GM12874 (cell line): ENCODE data around the gene EIF2AK2.

ENCODE experiments used
- CTCF ChIP-seq: IDR thresholded peaks from 2 replicates; pipeline ENCODE4 v1.5.1; 2011; ENCODE audit warnings: low read depth, mild to moderate bottlenecking, control low read depth, low read length, moderate library complexity; ENCODE audit not compliant: insufficient read depth

The EIF2AK2 gene

GRCh38 chr2:37091873-37092272 is 64.9 kb downstream of the EIF2AK2 start:
- no peak for TF ChIP-seq CTCF

GRCh38 chr2:37090019-37090477 is 66.7 kb downstream of the EIF2AK2 start:
- TF ChIP-seq CTCF: no peak

GRCh38 chr2:37085731-37086147 is 71.0 kb downstream of the EIF2AK2 start:
- TF ChIP-seq CTCF: no peak

GRCh38 chr2:37084797-37085196 is 72.0 kb downstream of the EIF2AK2 start:
- TF ChIP-seq CTCF: no peak

GRCh38 chr2:37083873-37084794 is 72.6 kb downstream of the EIF2AK2 start, which contains the start of the genes GPATCH11 and HEATR5B:
Gene GPATCH11 (plus strand): TSS chr2:37084518. CDS start chr2:37088382, 3,864 bp downstream.
Gene HEATR5B (minus strand): TSS chr2:37084372. CDS start chr2:37083414, 958 bp downstream.
- no peak for TF ChIP-seq CTCF

- TF ChIP-seq CTCF: no peak
Observed at GRCh38 chr2:37080689-37081088, 76.1 kb downstream of the EIF2AK2 start.

GRCh38 chr2:37080266-37080665 is 76.5 kb downstream of the EIF2AK2 start:
- TF ChIP-seq CTCF: no peak
